Epithelial cell of proximal tubule (primary cell): Measurements from ENCODE around the gene KCTD13. TPM values are rescaled to one million over a fixed set of nuclear protein-coding genes. Genes with fewer than 3 reads are reported as not detected.

ENCODE experiments used
- DNase-seq: peaks from one replicate; pipeline ENCODE4 v3.0.0-alpha.2; 2011; ENCODE audit warnings: low read depth
- H3K4me3 ChIP-seq: 2 replicates; pipeline ENCODE4 v1.5.1; 2011; ENCODE audit warnings: low read depth, mild to moderate bottlenecking, low read length
- total RNA-seq: library from RNA; depleted of rRNA; stranded (reverse); fragments of >200 nt; gene quantifications from 2 replicates; pipeline ENCODE4 v1.2.3, GENCODE V29; 2015
- TF ChIP-seq, protein P1 (sequence below): conservative IDR thresholded peaks from 2 replicates; pipeline ENCODE4 v1.5.1; 2012; ENCODE audit warnings: low read depth, mild to moderate bottlenecking, low read length

KCTD13 gene
- total RNA-seq, 1 donor from 2014 or later: 17.4 TPM

DNA sequence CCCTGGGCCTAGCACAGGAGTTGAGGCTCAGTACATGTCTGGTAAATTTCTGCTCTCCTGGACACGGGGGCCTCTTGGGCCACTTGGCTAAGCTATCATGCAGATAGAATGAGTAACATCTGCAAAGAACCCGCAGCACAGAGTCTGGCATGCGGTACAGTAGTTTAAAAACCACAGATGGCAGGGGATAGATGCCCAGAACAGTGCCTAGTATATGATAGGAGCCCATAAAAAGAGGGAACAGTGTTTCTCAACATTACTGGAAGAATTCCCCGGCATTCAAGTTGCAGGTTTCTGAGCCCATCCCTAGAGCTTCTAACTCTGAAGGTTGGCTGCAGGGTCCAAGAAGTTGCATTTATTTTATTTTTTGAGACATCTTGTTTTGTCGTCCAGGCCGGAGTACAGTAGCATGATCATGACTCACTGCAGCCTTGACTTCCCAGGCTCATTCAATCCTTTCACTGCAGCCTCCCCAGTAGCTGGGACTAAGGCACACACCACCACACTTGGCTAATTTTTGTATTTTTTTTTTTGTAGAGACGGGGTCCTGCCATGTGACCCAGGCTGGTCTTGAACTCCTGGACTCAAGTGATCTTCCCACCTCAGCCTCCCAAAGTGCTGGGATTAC lies 68.8 kb downstream of the KCTD13 start:
- H3K4me3 ChIP-seq: no peak overlapping the region
- TF ChIP-seq, protein P1, sequence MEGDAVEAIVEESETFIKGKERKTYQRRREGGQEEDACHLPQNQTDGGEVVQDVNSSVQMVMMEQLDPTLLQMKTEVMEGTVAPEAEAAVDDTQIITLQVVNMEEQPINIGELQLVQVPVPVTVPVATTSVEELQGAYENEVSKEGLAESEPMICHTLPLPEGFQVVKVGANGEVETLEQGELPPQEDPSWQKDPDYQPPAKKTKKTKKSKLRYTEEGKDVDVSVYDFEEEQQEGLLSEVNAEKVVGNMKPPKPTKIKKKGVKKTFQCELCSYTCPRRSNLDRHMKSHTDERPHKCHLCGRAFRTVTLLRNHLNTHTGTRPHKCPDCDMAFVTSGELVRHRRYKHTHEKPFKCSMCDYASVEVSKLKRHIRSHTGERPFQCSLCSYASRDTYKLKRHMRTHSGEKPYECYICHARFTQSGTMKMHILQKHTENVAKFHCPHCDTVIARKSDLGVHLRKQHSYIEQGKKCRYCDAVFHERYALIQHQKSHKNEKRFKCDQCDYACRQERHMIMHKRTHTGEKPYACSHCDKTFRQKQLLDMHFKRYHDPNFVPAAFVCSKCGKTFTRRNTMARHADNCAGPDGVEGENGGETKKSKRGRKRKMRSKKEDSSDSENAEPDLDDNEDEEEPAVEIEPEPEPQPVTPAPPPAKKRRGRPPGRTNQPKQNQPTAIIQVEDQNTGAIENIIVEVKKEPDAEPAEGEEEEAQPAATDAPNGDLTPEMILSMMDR: no peak
- DNase-seq: peak; percentile 18

Other genes with a start within 250 kb of the KCTD13 start
- 89.9 and 148 TPM in 2 replicates for gene QPRT, start 247.0 kb downstream of the KCTD13 start, total RNA-seq
- not detected in 2 replicates for gene C16orf54, start 180.2 kb downstream of the KCTD13 start, total RNA-seq
- not detected in 2 replicates for gene ZG16, start 148.0 kb downstream of the KCTD13 start, total RNA-seq
- 105 and 118 TPM in 2 replicates for gene KIF22, start 135.5 kb downstream of the KCTD13 start, total RNA-seq
- gene MAZ, start 119.7 kb downstream of the KCTD13 start, total RNA-seq: 174 and 293 TPM in 2 replicates
- 0.35 TPM in 1 of 2 replicates, not detected in the other for gene PRRT2, start 114.0 kb downstream of the KCTD13 start, total RNA-seq
- gene PAGR1, start 110.1 kb downstream of the KCTD13 start, total RNA-seq: 62.3 and 63.2 TPM in 2 replicates
- 179 and 205 TPM in 2 replicates for gene MVP, start 105.8 kb downstream of the KCTD13 start, total RNA-seq
- gene CDIPT, start 63.0 kb downstream of the KCTD13 start, total RNA-seq: 79.0 and 83.3 TPM in 2 replicates
- gene SEZ6L2, start 26.7 kb downstream of the KCTD13 start, total RNA-seq: 2.2 and 12.8 TPM in 2 replicates
- gene ASPHD1, start 25.7 kb downstream of the KCTD13 start, total RNA-seq: 11.1 and 14.2 TPM in 2 replicates
- 92.1 and 139 TPM in 2 replicates for gene TMEM219, start 35.9 kb upstream of the KCTD13 start, total RNA-seq
- 31.6 and 31.9 TPM in 2 replicates for gene TAOK2, start 47.6 kb upstream of the KCTD13 start, total RNA-seq
- gene HIRIP3, start 69.4 kb upstream of the KCTD13 start, total RNA-seq: 9.5 and 14.0 TPM in 2 replicates
- 86.9 and 108 TPM in 2 replicates for gene INO80E, start 70.0 kb upstream of the KCTD13 start, total RNA-seq
- 0.17 and 0.22 TPM in 2 replicates for gene DOC2A, start 84.8 kb upstream of the KCTD13 start, total RNA-seq
- gene C16orf92, start 97.0 kb upstream of the KCTD13 start, total RNA-seq: not detected in 2 replicates
- not detected in 2 replicates for gene TLCD3B, start 105.0 kb upstream of the KCTD13 start, total RNA-seq
- 1,398 and 2,089 TPM in 2 replicates for gene ALDOA, start 139.5 kb upstream of the KCTD13 start, total RNA-seq
- gene PPP4C, start 149.8 kb upstream of the KCTD13 start, total RNA-seq: 98.4 and 178 TPM in 2 replicates
- 0.07 and 1.3 TPM in 2 replicates for gene TBX6, start 165.7 kb upstream of the KCTD13 start, total RNA-seq
- 16.0 and 41.3 TPM in 2 replicates for gene YPEL3, start 170.0 kb upstream of the KCTD13 start, total RNA-seq
- 0.72 TPM in 1 of 2 replicates, not detected in the other for gene GDPD3, start 187.3 kb upstream of the KCTD13 start, total RNA-seq
- gene MAPK3, start 197.0 kb upstream of the KCTD13 start, total RNA-seq: 33.6 and 34.4 TPM in 2 replicates